Choroid plexus epithelial cell (primary cell): Measurements from ENCODE around the gene CCDC106.
A peak's percentile ranks its signal among the peaks of the same experiment; 100 is the strongest.

ENCODE experiments used
- DNase-seq: peaks from one replicate; pipeline ENCODE4 v3.0.0-alpha.2; 2010; ENCODE audit warnings: low read depth
- H3K4me3 ChIP-seq: 2 replicates; pipeline ENCODE4 v1.5.1; 2011; ENCODE audit warnings: low read depth, mild to moderate bottlenecking, control low read depth, low read length, moderate library complexity
- CTCF ChIP-seq: conservative IDR thresholded peaks from 2 replicates; pipeline ENCODE4 v1.5.1; 2011; ENCODE audit warnings: low read depth, mild to moderate bottlenecking, control low read depth, inconsistent platforms, low read length, moderate library complexity

The CCDC106 gene

GRCh38 chr19:55651236-55651635 lies 3.2 kb downstream of the CCDC106 start:
- no peak overlapping the region for H3K4me3 ChIP-seq
- no peak for DNase-seq
- TF ChIP-seq CTCF, result no peak

- no peak for TF ChIP-seq CTCF
- no peak overlapping the region for H3K4me3 ChIP-seq
- no peak for DNase-seq
These were observed 4.5 kb downstream of the CCDC106 start for GRCh38 chr19:55652311-55653128.

GRCh38 chr19:55653651-55654322 lies 5.8 kb downstream of the CCDC106 start:
- peak; percentile 99 for TF ChIP-seq CTCF
- peak; percentile 99 for DNase-seq
- H3K4me3 ChIP-seq, result peak overlapping the region; percentile 66

GRCh38 chr19:55654323-55654867 lies 6.4 kb downstream of the CCDC106 start:
- TF ChIP-seq CTCF, result no peak
- peak overlapping the region; percentile 66 for H3K4me3 ChIP-seq
- DNase-seq, result peak; percentile 100

- DNase-seq, result peak; percentile 95
- H3K4me3 ChIP-seq, result peak within 1 kb of the TSS; percentile 96
- TF ChIP-seq CTCF, result no peak
These were observed 7.0 kb downstream of the CCDC106 start, which contains the start of gene U2AF2 for GRCh38 chr19:55654868-55655647. Gene U2AF2 (plus strand): TSS chr19:55655035. CDS start chr19:55655105, 70 bp downstream.

- DNase-seq, result no peak
- H3K4me3 ChIP-seq, result peak overlapping the region; percentile 96
- TF ChIP-seq CTCF, result no peak
These were observed 7.6 kb downstream of the CCDC106 start for GRCh38 chr19:55655648-55656040.
